ENCODE measurements around the gene CDCA7. TPM values are rescaled to one million over a fixed set of nuclear protein-coding genes. Genes with fewer than 3 reads are reported as not detected.
"Not testable (repeated sequence)": the region's sequence is repeated elsewhere in the genome, so short reads cannot be mapped to it uniquely, and the experiment has no call there.

The CDCA7 gene
- total RNA-seq, 1 experiment from 2014 or later = 64.9 TPM

DNA sequence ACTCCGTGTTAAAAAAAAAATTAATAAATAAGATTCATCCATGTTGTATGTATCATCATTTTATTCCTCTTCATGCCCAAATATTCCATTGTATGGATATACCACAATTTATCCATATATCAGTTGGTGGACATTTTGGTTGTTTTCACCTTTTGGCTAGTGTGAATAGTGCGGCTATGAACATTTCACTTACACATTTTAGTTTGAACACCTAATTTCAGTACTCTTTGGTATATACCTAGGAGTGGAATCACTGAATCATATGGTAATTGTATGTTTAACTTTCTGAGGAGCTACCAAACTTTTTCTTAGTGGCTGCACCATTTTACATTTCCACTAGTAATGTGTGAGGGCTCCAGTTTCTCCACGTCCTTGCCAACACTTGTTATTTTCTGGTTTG, 20.0 kb downstream of the CDCA7 start:
- H3K9me3 ChIP-seq (ENCODE audit: low read depth, low read length, poor library complexity, severe bottlenecking) = no peaks in the 10 kb centered on the region
- no peaks in the 10 kb centered on the region for H3K4me1 ChIP-seq (ENCODE audit: insufficient read depth, low read length, poor library complexity, severe bottlenecking)
- ChIA-PET CTCF (no interaction called here), POLR2A (ENCODE audit: low non-redundant PET) (no interaction called here)
- no TSS peak for BruUV-seq (replicated peaks)
- no peak for DNase-seq (ENCODE audit: low spot score)
- peaks cover 5% of the 10 kb centered on the region for H3K36me3 ChIP-seq (ENCODE audit: insufficient read depth, low read length, poor library complexity, severe bottlenecking)
- H3K27me3 ChIP-seq (replicated peaks; ENCODE audit: insufficient read depth, low read depth, low read length, poor library complexity) = no peaks in the 10 kb centered on the region
- H3K27ac ChIP-seq (ENCODE audit: low read depth, low read length, poor library complexity, severe bottlenecking) = no peak overlapping the region
- no peak overlapping the region for H3K4me3 ChIP-seq (ENCODE audit: low read depth, low read length, poor library complexity, severe bottlenecking)
- intact Hi-C loops (cut with micrococcal nuclease; ENCODE audit: unreplicated experiment) = no loop called here
- TF ChIP-seq EZH2 (IDR thresholded peaks at IDR 0.05; ENCODE audit: borderline replicate concordance, low read depth, low read length, poor library complexity, severe bottlenecking) = no peak
- TF ChIP-seq, protein P1, sequence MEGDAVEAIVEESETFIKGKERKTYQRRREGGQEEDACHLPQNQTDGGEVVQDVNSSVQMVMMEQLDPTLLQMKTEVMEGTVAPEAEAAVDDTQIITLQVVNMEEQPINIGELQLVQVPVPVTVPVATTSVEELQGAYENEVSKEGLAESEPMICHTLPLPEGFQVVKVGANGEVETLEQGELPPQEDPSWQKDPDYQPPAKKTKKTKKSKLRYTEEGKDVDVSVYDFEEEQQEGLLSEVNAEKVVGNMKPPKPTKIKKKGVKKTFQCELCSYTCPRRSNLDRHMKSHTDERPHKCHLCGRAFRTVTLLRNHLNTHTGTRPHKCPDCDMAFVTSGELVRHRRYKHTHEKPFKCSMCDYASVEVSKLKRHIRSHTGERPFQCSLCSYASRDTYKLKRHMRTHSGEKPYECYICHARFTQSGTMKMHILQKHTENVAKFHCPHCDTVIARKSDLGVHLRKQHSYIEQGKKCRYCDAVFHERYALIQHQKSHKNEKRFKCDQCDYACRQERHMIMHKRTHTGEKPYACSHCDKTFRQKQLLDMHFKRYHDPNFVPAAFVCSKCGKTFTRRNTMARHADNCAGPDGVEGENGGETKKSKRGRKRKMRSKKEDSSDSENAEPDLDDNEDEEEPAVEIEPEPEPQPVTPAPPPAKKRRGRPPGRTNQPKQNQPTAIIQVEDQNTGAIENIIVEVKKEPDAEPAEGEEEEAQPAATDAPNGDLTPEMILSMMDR (conservative IDR thresholded peaks at IDR 0.05; ENCODE audit: low read depth, low read length) = no peak

DNA sequence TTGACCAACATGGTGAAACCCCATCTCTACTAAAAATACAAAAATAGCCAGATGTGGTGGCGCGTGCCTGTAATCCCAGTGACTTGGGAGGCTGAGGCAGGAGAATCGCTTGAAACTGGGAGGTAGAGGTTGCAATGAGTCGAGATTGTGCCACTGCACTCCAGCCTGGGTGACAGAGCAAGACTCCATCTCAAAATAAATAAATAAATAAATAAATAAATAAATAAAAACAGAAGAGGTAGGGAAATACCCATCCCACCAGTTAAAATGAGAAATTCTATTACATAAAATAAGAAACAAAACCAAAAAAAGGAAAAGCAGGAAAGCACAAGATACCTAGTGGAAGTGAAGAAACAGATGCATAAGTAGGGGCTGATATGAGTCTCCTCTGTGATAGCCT, 30.9 kb downstream of the CDCA7 start:
- H3K27me3 ChIP-seq (replicated peaks; ENCODE audit: insufficient read depth, low read depth, low read length, poor library complexity); H3K27ac ChIP-seq (ENCODE audit: low read depth, low read length, poor library complexity, severe bottlenecking); DNase-seq (ENCODE audit: low spot score); H3K4me3 ChIP-seq (ENCODE audit: low read depth, low read length, poor library complexity, severe bottlenecking); CTCF ChIA-PET; BruUV-seq (replicated peaks); H3K36me3 ChIP-seq (ENCODE audit: insufficient read depth, low read length, poor library complexity, severe bottlenecking); H3K4me1 ChIP-seq (ENCODE audit: insufficient read depth, low read length, poor library complexity, severe bottlenecking); POLR2A ChIA-PET (ENCODE audit: low non-redundant PET); intact Hi-C loops (cut with micrococcal nuclease; ENCODE audit: unreplicated experiment); H3K9me3 ChIP-seq (ENCODE audit: low read depth, low read length, poor library complexity, severe bottlenecking): not testable (repeated sequence)

DNA sequence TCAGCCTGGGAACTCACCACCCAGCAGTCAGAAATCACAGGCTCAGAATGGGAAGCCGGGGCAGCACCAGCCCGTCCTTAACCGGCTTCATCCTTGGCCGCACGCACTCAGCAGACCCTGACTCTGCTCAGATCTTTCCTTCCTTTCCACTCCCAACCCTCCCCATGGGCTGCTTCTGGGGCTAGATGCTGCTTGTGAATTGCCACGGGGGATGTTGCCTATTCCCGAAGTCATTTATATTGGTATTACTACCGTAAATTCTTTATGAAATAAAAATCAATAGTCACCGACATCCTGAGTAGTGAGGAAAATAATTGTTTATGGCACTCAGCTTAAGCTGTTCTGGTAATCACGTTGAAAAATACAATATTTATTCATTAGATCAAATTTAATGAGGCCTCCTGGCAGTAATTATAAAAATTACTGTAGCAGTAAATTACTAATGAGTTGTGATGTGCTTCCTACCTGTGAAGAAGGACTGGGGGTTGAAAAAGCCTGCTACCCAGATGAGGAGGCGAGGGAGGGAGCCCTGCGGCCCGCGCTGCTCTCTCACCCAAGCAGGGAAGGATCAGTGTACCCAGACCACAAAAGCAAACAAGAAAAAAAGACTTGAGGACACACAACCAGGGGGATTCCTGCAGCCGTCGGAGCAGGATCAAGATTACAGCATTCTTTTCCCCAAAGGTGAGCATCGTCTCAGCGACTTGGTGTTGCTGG, 31.5 kb downstream of the CDCA7 start:
- no TSS peak for BruUV-seq (replicated peaks)
- ChIA-PET CTCF (no interaction called here), POLR2A (ENCODE audit: low non-redundant PET) (no interaction called here)
- no peaks in the 10 kb centered on the region for H3K4me1 ChIP-seq (ENCODE audit: insufficient read depth, low read length, poor library complexity, severe bottlenecking)
- intact Hi-C loops (cut with micrococcal nuclease; ENCODE audit: unreplicated experiment) = no loop called here
- no peaks in the 10 kb centered on the region for H3K27me3 ChIP-seq (replicated peaks; ENCODE audit: insufficient read depth, low read depth, low read length, poor library complexity)
- no peak overlapping the region for H3K27ac ChIP-seq (ENCODE audit: low read depth, low read length, poor library complexity, severe bottlenecking)
- H3K9me3 ChIP-seq (ENCODE audit: low read depth, low read length, poor library complexity, severe bottlenecking) = no peaks in the 10 kb centered on the region
- no peak for DNase-seq (ENCODE audit: low spot score)
- no peaks in the 10 kb centered on the region for H3K36me3 ChIP-seq (ENCODE audit: insufficient read depth, low read length, poor library complexity, severe bottlenecking)
- H3K4me3 ChIP-seq (ENCODE audit: low read depth, low read length, poor library complexity, severe bottlenecking) = no peak overlapping the region
- TF ChIP-seq, protein P1 (conservative IDR thresholded peaks at IDR 0.05; ENCODE audit: low read depth, low read length) = no peak
- TF ChIP-seq EZH2 (IDR thresholded peaks at IDR 0.05; ENCODE audit: borderline replicate concordance, low read depth, low read length, poor library complexity, severe bottlenecking) = no peak

DNA sequence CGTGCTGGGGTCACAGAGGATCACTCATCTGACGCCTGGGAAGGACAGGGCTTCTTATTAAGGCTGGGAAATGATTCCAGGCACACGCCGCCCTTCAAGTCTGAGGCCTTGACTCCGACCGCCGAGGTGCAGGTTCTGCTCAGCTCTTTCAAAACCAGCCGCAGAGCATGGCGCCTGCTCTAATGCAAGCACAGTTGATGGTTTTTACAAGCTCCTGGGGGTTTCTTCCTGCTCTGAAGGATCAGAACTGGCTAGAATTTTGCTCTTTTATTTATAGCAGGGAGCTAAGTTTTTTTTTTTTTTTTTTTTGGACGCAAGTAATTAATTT, 32.0 kb downstream of the CDCA7 start:
- no TSS peak for BruUV-seq (replicated peaks)
- Histone ChIP-seq H3K9me3 (ENCODE audit: low read depth, low read length, poor library complexity, severe bottlenecking) (no peaks in the 10 kb centered on the region), H3K27me3 (replicated peaks; ENCODE audit: insufficient read depth, low read depth, low read length, poor library complexity) (no peaks in the 10 kb centered on the region), H3K4me1 (ENCODE audit: insufficient read depth, low read length, poor library complexity, severe bottlenecking) (no peaks in the 10 kb centered on the region), H3K4me3 (ENCODE audit: low read depth, low read length, poor library complexity, severe bottlenecking) (no peak overlapping the region), H3K27ac (ENCODE audit: low read depth, low read length, poor library complexity, severe bottlenecking) (no peak overlapping the region), H3K36me3 (ENCODE audit: insufficient read depth, low read length, poor library complexity, severe bottlenecking) (no peaks in the 10 kb centered on the region)
- no peak for DNase-seq (ENCODE audit: low spot score)
- TF ChIP-seq, protein P1 (conservative IDR thresholded peaks at IDR 0.05; ENCODE audit: low read depth, low read length) = no peak
- no peak for TF ChIP-seq EZH2 (IDR thresholded peaks at IDR 0.05; ENCODE audit: borderline replicate concordance, low read depth, low read length, poor library complexity, severe bottlenecking)
- ChIA-PET CTCF (no interaction called here), POLR2A (ENCODE audit: low non-redundant PET) (no interaction called here)
- intact Hi-C loops (cut with micrococcal nuclease; ENCODE audit: unreplicated experiment) = no loop called here
